Fibroblast of villous mesenchyme (primary cell): ENCODE data around the gene NFASC. TPM values are rescaled to one million over a fixed set of nuclear protein-coding genes. Genes with fewer than 3 reads are reported as not detected.

Experiments
- DNase-seq: peaks from one replicate; pipeline ENCODE4 v3.0.0-alpha.2; 2010; ENCODE audit warnings: low read depth
- H3K4me3 ChIP-seq: 2 replicates; pipeline ENCODE4 v1.5.1; 2011; ENCODE audit warnings: low read depth, mild to moderate bottlenecking, low read length
- total RNA-seq: library from RNA; depleted of rRNA; stranded (reverse); fragments of >200 nt; gene quantifications from 2 replicates; pipeline ENCODE4 v1.2.3, GENCODE V29; 2012
- TF ChIP-seq, protein P1 (sequence below): IDR thresholded peaks from 2 replicates; pipeline ENCODE4 v1.5.1; 2012; ENCODE audit warnings: low read depth, mild to moderate bottlenecking, low read length; ENCODE audit not compliant: insufficient read depth

The NFASC gene
- total RNA-seq, 1 donor = 1.7 TPM

- H3K4me3 ChIP-seq = no peak overlapping the region
- no peak for DNase-seq
- TF ChIP-seq, protein P1, sequence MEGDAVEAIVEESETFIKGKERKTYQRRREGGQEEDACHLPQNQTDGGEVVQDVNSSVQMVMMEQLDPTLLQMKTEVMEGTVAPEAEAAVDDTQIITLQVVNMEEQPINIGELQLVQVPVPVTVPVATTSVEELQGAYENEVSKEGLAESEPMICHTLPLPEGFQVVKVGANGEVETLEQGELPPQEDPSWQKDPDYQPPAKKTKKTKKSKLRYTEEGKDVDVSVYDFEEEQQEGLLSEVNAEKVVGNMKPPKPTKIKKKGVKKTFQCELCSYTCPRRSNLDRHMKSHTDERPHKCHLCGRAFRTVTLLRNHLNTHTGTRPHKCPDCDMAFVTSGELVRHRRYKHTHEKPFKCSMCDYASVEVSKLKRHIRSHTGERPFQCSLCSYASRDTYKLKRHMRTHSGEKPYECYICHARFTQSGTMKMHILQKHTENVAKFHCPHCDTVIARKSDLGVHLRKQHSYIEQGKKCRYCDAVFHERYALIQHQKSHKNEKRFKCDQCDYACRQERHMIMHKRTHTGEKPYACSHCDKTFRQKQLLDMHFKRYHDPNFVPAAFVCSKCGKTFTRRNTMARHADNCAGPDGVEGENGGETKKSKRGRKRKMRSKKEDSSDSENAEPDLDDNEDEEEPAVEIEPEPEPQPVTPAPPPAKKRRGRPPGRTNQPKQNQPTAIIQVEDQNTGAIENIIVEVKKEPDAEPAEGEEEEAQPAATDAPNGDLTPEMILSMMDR = no peak
Measured at GRCh38 chr1:204853436-204853835, 17.2 kb upstream of the NFASC start.

DNA sequence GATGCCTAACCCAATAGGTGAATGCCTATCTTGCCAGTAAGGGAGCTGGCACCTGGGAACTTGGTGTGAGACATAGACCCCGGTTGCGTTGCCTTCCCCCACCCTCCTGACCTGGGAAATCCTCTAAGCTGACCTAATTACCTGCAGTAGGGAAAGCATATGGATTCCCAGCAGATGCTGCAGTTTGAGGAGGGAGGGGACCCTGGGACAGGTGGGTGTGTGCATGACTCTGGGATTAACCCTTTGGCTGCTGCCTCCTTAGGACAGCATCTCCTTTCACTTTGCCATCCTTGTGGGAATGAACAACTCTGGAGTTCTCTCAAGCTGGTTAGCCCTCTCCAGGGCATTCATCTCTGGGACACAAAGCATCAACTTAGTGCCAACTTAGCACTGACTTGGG, 16.4 kb upstream of the NFASC start:
- DNase-seq = no peak
- no peak overlapping the region for H3K4me3 ChIP-seq
- TF ChIP-seq, protein P1 = no peak

- DNase-seq = no peak
- no peak overlapping the region for H3K4me3 ChIP-seq
- TF ChIP-seq, protein P1 = no peak
Measured at GRCh38 chr1:204858363-204858821, 12.3 kb upstream of the NFASC start.

DNA sequence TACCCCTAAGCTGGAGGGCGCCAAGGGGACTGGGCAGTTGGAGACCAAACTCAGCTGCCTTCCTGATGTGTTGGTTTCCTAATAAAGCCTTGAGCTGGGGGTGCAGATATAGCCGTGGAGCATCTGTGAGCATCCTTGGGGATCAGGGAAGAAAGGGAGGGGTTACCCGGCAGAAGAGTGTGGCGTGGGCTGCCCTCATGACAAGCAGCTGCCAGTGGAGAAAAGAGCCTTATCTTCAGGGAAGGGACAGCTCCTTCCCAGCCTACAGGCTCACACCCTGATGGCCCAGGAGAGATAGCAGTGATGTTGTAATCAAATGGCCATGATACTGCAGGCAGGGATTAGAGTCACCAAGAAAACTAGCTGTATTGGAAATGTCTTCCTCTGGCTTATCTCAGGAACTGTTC, 10.8 kb upstream of the NFASC start:
- TF ChIP-seq, protein P1 = no peak
- DNase-seq = no peak
- H3K4me3 ChIP-seq = no peak overlapping the region

GRCh38 chr1:204863024-204863423, 7.6 kb upstream of the NFASC start:
- H3K4me3 ChIP-seq = no peak overlapping the region
- TF ChIP-seq, protein P1 = no peak
- DNase-seq = no peak

DNA sequence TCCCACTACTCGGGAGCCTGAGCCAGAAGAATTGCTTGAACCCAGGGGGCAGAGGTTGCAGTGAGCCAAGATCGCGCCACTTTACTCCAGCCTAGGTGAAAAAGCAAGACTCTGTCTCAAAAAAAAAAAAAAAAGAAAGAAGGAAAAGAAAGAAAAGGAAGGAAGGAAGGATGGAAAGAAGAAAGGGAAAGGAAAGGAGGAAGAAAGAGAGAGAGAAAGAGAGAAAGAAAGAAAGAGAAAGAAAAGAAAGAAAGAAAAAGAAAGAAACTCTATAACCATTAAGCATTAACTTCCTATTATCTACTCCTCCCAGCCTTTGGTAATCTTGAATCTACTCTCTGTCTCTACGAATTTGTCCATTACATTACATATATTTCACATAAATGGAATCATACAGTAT, 6.9 kb upstream of the NFASC start:
- no peak overlapping the region for H3K4me3 ChIP-seq
- TF ChIP-seq, protein P1 = no peak
- DNase-seq = no peak

- TF ChIP-seq, protein P1 = no peak
- H3K4me3 ChIP-seq = no peak overlapping the region
- no peak for DNase-seq
Measured at GRCh38 chr1:204866051-204866596, 4.5 kb upstream of the NFASC start.
